HG02981 (cell line): Measurements from ENCODE around the gene PDSS2.
"Not testable (repeated sequence)": the region's sequence is repeated elsewhere in the genome, so short reads cannot be mapped to it uniquely, and the experiment has no call there.

Experiments
- ATAC-seq: cut with Tn5 transposase; IDR thresholded peaks from one replicate; pipeline ENCODE4 v1.9.1; 2021; ENCODE audit warnings: mild to moderate bottlenecking, moderate library complexity; ENCODE audit not compliant: unreplicated experiment

Gene PDSS2

DNA sequence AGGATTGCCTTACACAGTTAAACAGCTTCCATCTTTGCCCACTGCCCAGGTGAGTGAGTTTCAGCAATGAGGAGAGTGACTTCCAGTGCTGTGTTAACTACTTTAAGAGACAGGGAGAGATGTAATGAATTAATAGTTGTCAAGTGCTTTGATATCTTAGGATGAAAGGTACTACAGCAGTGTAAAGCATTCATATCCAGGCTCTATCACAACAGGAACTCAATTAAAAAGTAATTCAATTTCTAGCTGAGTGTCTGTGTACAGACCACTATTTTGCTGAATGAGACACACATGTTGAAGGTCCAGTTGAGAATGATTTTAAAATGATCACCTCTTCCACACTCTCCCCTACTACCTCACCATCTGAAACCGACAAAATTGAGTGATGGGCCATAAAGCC, 273.3 kb downstream of the PDSS2 start:
- ATAC-seq: no peak

- ATAC-seq: no peak
Measured at GRCh38 chr6:107185391-107185970, 273.9 kb downstream of the PDSS2 start.

- ATAC-seq: no peak
Measured at GRCh38 chr6:107184435-107184834, 274.9 kb downstream of the PDSS2 start.

- ATAC-seq: no peak
Measured at GRCh38 chr6:107180099-107180498, 279.3 kb downstream of the PDSS2 start.

GRCh38 chr6:107179004-107179403, 280.4 kb downstream of the PDSS2 start:
- no peak for ATAC-seq

GRCh38 chr6:107173779-107174178, 285.6 kb downstream of the PDSS2 start:
- ATAC-seq: no peak

DNA sequence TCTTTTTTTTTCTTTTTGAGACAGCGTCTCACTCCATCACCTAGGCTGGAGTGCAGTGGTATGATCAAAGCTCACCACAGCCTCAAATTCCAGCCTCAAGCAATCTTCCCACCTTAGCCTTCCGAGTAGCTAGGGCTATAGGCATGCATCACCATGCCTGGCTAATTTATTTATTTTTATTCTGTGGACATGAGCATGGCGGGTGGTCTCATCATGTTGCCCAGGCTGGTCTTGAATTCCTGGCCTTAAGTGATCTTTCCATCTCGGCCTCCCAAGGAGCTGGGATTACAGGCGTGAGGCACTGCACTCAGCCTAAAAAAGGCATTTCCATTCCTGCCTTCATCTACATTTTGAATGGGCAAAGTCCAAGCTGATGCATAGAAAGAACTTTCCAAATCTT, 287.9 kb downstream of the PDSS2 start:
- ATAC-seq: no peak

DNA sequence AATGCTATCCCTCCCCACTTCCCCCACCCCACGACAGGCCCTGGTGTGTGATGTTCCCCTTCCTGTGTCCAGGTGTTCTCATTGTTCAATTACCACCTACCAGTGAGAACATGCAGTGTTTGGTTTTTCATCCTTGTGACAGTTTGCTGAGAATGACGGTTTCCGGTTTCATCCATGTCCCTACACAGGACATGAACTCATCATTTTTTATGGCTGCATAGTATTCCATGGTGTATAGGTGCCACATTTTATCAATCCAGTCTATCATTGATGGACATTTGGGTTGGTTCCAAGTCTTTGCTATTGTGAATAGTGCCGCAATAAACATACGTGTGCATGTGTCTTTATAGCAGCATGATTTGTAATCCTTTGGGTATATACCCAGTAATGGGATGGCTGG, 295.1 kb downstream of the PDSS2 start:
- ATAC-seq: not testable (repeated sequence)

GRCh38 chr6:107161521-107161920, 297.8 kb downstream of the PDSS2 start:
- ATAC-seq: no peak

- no peak for ATAC-seq
Measured at GRCh38 chr6:107156617-107157016, 302.7 kb downstream of the PDSS2 start.

DNA sequence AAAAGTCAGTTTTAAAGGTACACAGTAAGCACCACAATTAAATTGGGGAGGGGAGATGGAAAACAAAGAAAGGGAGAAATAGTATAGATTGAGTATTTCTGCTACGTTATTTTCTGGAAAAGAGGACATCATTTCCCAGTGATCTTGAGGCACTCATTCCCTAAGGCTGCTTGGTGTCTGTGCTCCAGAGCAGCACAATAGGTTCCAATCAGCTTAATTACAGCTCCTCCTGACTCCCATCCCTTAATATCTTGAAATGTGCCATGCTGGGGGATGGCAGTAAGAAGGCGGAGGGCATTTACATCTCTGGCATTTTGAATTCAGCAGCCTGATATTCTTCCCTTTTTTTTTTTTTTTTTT, 304.6 kb downstream of the PDSS2 start:
- ATAC-seq: no peak

GRCh38 chr6:107154131-107154800, 305.1 kb downstream of the PDSS2 start:
- ATAC-seq: no peak

DNA sequence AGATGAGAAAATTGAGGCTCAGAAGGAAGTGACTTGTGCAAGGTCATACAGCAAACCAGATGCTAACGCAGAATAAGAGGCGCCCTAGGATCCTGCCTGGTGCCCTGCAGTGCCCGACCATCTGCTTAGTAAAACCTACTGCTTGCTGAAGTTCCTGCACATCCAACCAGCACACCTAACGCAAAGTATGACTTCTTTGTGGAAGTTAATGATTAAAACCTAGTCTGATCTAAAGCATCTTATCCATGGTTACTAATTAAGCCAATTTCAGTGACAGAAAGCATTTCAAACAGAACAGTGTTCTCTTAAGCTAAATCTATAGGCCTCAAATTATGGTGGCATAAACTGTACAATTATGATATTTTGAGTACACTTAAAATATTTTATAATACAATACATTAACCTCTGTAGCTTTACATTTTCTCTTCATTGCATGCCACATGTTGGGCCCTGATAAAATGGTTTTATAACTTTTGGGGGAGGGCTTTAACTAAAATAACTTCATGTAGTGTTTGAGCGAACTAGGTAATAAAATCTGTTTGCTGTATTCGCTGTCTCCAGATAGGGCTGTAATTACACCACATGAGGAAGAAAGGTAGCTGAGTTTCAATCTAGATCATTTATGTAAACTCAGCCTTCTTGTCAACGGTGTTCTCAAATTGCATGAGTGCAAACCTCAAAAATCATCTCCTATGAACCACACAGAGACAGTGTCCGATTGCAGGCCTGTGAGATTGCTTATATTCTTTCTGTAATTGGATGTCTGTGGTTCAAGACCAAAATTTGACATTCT, 306.5 kb downstream of the PDSS2 start:
- ATAC-seq: no peak

DNA sequence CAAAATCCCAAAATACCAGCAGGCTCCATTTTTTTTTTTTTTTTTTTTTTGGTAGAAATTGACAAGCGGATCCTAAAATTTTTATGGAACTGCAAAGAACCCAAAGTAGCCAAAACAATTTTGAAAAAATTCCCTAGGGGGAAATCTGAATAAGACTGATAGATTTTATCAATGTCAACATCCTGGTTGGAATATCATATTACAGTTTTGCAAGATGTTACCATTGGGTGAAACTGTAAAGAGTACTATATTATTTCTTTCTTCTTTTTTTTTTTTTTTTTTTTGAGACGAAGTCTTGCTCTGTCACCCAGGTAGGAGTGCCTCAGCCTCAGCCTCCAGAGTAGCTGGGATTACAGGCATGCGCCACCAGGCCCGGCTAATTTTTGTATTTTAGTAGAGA, 314.7 kb downstream of the PDSS2 start:
- no peak for ATAC-seq

GRCh38 chr6:107144014-107144413, 315.4 kb downstream of the PDSS2 start:
- ATAC-seq: no peak

GRCh38 chr6:107140581-107140980, 318.8 kb downstream of the PDSS2 start:
- ATAC-seq: no peak

- not testable (repeated sequence) for ATAC-seq
Measured at GRCh38 chr6:107136324-107136723, 323.0 kb downstream of the PDSS2 start.

DNA sequence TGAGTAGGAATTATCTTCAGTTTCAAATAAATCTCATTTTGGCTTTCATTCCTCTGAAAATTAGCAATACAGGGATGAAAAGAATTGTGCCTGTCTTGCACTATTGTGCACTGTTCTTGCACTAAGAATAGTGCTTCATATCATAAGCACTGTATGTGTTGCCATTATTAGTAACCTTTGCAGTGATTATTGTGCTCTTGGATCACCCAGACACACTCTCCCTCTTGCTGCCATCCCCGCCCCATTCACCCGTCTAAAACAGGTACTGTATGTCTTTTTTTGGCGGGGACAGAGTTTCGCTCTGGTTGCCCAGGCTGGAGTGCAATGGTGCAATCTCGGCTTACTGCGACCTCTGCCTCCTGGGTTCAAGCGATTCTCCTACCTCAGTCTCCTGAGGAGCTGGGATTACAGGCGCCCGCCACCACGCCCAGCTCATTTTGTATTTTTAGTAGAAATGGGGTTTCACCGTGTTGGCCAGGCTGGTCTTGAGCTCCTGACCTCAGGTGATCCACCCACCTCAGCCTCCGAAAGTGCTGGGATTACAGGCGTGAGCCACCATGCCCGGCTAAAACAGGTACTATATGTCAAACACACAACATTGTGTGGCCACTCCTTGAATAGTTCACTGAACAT, 324.2 kb downstream of the PDSS2 start:
- ATAC-seq: not testable (repeated sequence)

GRCh38 chr6:107132330-107132954, 326.9 kb downstream of the PDSS2 start:
- no peak for ATAC-seq

DNA sequence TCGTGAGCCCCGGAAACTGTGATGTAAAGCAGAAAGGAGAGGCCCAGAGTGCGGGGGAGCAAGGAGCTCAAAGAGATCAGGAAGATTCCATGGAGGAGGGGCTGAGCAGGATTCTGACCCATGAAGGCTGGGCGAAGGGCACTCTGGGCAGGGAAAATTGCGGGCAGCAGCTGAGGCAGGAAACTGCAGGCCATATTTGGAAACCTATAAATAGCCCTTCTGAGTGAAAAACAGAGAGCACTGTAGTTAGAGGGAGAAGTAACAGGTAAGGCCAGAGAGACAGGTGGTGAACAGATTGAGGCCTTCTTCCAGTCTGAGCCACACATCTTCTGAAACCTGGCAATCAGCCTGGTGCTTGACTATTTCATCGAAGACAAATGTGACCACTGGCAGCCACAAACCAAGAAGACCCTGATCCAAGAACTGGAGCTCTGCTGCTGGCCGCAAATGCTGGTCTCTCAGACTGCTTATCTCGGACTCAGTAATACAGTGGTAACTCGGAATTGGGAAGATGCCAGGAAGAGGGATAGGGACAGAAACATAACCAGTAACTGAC, 329.9 kb downstream of the PDSS2 start:
- ATAC-seq: no peak

DNA sequence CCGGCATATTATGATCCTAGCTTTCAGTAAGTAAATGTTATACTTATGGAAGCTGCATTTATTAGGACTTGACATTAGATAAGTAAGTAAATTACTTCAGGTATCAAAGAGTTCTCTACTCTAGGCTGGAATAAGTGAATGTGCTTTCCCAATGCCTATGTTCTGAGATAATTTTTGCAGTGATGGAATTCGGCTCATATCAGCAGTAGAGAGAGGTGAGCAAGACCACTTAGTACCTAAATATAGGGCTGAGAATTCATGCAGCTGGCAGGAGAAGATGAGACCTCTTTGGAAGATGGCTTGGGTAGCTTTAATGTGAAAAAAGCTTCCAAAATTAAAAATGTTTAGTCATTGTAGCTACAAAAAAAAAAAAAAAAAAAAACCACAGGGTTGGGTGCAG, 330.8 kb downstream of the PDSS2 start:
- ATAC-seq: no peak
